LNCaP clone FGC (cell line): ENCODE data around the gene TSR1.

Experiments used
- DNase-seq: peaks from one replicate; pipeline ENCODE4 v3.0.0-alpha.2; 2011; ENCODE audit warnings: low read depth
- H3K4me3 ChIP-seq: 2 replicates; pipeline ENCODE4 v1.5.1; 2011; ENCODE audit warnings: mild to moderate bottlenecking, low read depth, low read length, control low read depth
- CTCF ChIP-seq: IDR thresholded peaks from 2 replicates; pipeline ENCODE4 v1.5.1; 2012; ENCODE audit warnings: mild to moderate bottlenecking; ENCODE audit not compliant: control insufficient read depth, insufficient read depth; ENCODE audit errors: extremely low read depth

TSR1 gene

GRCh38 chr17:2275722-2276121 is 60.5 kb downstream of the TSR1 start:
- H3K4me3 ChIP-seq: no peak overlapping the region
- DNase-seq: no peak
- TF ChIP-seq CTCF: no peak

- no peak for TF ChIP-seq CTCF
- H3K4me3 ChIP-seq: no peak overlapping the region
- DNase-seq: no peak
These were observed 61.8 kb downstream of the TSR1 start for GRCh38 chr17:2274414-2274813.
